Stimulated activated CD4-positive, alpha-beta T cell treated with anti-CD3 and anti-CD28 coated beads, Interleukin-15, amount 100 ng/mL, for 24 hours (primary cell): ENCODE results near the gene CUX1.
"Not testable (repeated sequence)": the region's sequence is repeated elsewhere in the genome, so short reads cannot be mapped to it uniquely, and the experiment has no call there.

ENCODE experiments used
- DNase-seq: peaks from one replicate; pipeline ENCODE4 v3.0.0-alpha.2; 2020

CUX1 gene

GRCh38 chr7:102201576-102201975, 384.1 kb downstream of the CUX1 start:
- no peak for DNase-seq

- DNase-seq, result no peak
Measured at GRCh38 chr7:102202556-102202955, 385.1 kb downstream of the CUX1 start.

GRCh38 chr7:102203218-102203617, 385.8 kb downstream of the CUX1 start:
- no peak for DNase-seq

- DNase-seq, result no peak
Measured at GRCh38 chr7:102204212-102204611, 386.8 kb downstream of the CUX1 start.

GRCh38 chr7:102205915-102206314, 388.5 kb downstream of the CUX1 start:
- DNase-seq, result no peak

- DNase-seq, result no peak
Measured at GRCh38 chr7:102208826-102209225, 391.4 kb downstream of the CUX1 start.

GRCh38 chr7:102210787-102211186, 393.4 kb downstream of the CUX1 start:
- DNase-seq, result no peak

GRCh38 chr7:102211590-102212550, 394.4 kb downstream of the CUX1 start:
- DNase-seq, result no peak

- no peak for DNase-seq
Measured at GRCh38 chr7:102214477-102215072, 397.1 kb downstream of the CUX1 start.

- DNase-seq, result no peak
Measured at GRCh38 chr7:102215256-102215655, 397.8 kb downstream of the CUX1 start.

- no peak for DNase-seq
Measured at GRCh38 chr7:102215711-102216110, 398.3 kb downstream of the CUX1 start.

- no peak for DNase-seq
Measured at GRCh38 chr7:102216573-102217314, 399.3 kb downstream of the CUX1 start.

GRCh38 chr7:102220229-102220850, 402.9 kb downstream of the CUX1 start:
- DNase-seq, result no peak

GRCh38 chr7:102220960-102221800, 403.8 kb downstream of the CUX1 start:
- no peak for DNase-seq

- DNase-seq, result no peak
Measured at GRCh38 chr7:102221961-102222360, 404.5 kb downstream of the CUX1 start.

- no peak for DNase-seq
Measured at GRCh38 chr7:102222445-102222844, 405.0 kb downstream of the CUX1 start.

GRCh38 chr7:102223184-102223583, 405.8 kb downstream of the CUX1 start:
- DNase-seq, result no peak

- DNase-seq, result no peak
Measured at GRCh38 chr7:102225025-102225424, 407.6 kb downstream of the CUX1 start.

- no peak for DNase-seq
Measured at GRCh38 chr7:102227371-102227770, 409.9 kb downstream of the CUX1 start.

GRCh38 chr7:102228935-102229334, 411.5 kb downstream of the CUX1 start:
- DNase-seq, result no peak

- not testable (repeated sequence) for DNase-seq
Measured at GRCh38 chr7:102230162-102230561, 412.7 kb downstream of the CUX1 start.

- DNase-seq, result no peak
Measured at GRCh38 chr7:102230593-102230992, 413.2 kb downstream of the CUX1 start.
